DOHH2 (cell line): Measurements from ENCODE around the gene TSKU.

Experiments
- EZH2phosphoT487 ChIP-seq: fragments of 200-600 bp; sonication (generic); IDR thresholded peaks from 2 replicates; pipeline ENCODE4 v1.6.1; 2017; ENCODE audit warnings: borderline replicate concordance, mild to moderate bottlenecking, antibody characterized with exemption, low read length, moderate library complexity, mixed read lengths
- TF ChIP-seq, protein P1 (sequence below): fragments of 200-600 bp; sonication (generic); IDR thresholded peaks from one replicate; pipeline ENCODE4 v1.5.1; 2014; ENCODE audit warnings: antibody characterized with exemption, mild to moderate bottlenecking, low read depth, low read length; ENCODE audit not compliant: poor library complexity, severe bottlenecking

DNA sequence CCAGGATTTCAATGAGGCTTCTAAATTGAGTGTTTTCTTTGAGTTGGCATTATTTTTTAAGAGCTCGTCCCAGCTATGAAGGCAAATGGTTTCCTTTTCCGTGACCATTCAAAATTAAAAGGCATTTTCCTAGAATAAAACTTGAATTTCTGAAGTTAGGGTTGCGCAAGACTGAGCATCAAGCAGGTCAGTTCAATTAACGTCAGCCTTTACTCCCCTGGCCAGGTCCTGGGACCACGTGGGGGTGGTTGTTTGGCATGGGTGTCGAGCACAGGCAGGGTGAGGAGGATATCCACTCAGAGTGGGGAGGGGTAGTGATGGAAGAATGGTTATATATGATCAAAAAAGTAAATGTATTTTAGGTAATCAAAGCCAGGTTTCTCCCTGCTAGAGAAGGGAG lies 43.4 kb upstream of the TSKU start:
- TF ChIP-seq, protein P1, sequence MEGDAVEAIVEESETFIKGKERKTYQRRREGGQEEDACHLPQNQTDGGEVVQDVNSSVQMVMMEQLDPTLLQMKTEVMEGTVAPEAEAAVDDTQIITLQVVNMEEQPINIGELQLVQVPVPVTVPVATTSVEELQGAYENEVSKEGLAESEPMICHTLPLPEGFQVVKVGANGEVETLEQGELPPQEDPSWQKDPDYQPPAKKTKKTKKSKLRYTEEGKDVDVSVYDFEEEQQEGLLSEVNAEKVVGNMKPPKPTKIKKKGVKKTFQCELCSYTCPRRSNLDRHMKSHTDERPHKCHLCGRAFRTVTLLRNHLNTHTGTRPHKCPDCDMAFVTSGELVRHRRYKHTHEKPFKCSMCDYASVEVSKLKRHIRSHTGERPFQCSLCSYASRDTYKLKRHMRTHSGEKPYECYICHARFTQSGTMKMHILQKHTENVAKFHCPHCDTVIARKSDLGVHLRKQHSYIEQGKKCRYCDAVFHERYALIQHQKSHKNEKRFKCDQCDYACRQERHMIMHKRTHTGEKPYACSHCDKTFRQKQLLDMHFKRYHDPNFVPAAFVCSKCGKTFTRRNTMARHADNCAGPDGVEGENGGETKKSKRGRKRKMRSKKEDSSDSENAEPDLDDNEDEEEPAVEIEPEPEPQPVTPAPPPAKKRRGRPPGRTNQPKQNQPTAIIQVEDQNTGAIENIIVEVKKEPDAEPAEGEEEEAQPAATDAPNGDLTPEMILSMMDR = no peak
- TF ChIP-seq EZH2phosphoT487 = no peak
